Measurements from ENCODE around the gene MUC3A. TPM values are rescaled to one million over a fixed set of nuclear protein-coding genes. Genes with fewer than 3 reads are reported as not detected.

The MUC3A gene
- total and polyA plus RNA-seq, 2 of the 4 experiments (the other 2 are of a cell fraction), result 0.05 TPM; not detected in 1

DNA sequence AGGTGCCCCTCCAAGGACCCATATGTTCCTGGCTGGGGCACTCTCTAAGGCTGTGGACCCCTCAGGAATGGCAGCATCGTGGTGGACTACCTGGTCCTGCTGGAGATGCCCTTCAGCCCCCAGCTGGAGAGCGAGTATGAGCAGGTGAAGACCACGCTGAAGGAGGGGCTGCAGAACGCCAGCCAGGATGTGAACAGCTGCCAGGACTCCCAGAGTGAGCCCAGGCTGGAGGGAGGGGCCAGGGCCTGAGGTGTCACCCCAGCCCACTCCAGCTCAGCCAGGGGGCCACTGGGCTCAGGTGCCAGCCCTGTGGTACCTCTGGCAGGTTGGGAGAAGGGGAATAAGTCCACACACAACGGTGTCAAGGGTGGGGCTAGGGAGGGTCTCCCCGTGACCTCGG, 15.3 kb downstream of the MUC3A start:
- Histone ChIP-seq H4K91ac (ENCODE audit: insufficient read depth, low read depth, low read length) (no peak overlapping the region), H3K9me1 (ENCODE audit: insufficient read depth, low read length) (no peaks in the 10 kb centered on the region), H3K27ac (ENCODE audit: insufficient read depth, low read length) (no peak overlapping the region), H2BK5ac (ENCODE audit: low read depth, low read length, poor library complexity, severe bottlenecking) (no peak overlapping the region), H2BK120ac (ENCODE audit: low read depth, low read length) (no peak overlapping the region), H3K9ac (ENCODE audit: low read depth, low read length) (no peak overlapping the region), H2BK15ac (ENCODE audit: low read depth, low read length) (no peak overlapping the region), H2AK5ac (ENCODE audit: low read depth, low read length) (no peak overlapping the region), H3K79me1 (ENCODE audit: low read depth in 1 of 2, low read length in 2 of 2) (no peaks in the 10 kb centered on the region), H3K9me3 (ENCODE audit: control insufficient read depth, insufficient read depth, low read length) (no peaks in the 10 kb centered on the region; the same call in 1 of the 2 replicates), H2BK20ac (ENCODE audit: low read depth, low read length) (no peak overlapping the region), H3K4me1 (ENCODE audit: control insufficient read depth, insufficient read depth, low read length) (no peaks in the 10 kb centered on the region), H3K36me3 (ENCODE audit: control insufficient read depth, insufficient read depth, low read length) (no peaks in the 10 kb centered on the region), H3K4me2 (ENCODE audit: low read depth, low read length) (no peak overlapping the region), H3K23ac (ENCODE audit: low read depth, low read length) (no peak overlapping the region), H2AFZ (replicated peaks; ENCODE audit: low read length, poor library complexity) (peak overlapping the region; percentile 16), H3K4me3 (ENCODE audit: insufficient read depth, low read depth, low read length) (no peak overlapping the region), H3K18ac (ENCODE audit: low read depth, low read length) (no peak overlapping the region), H4K8ac (ENCODE audit: low read depth in 2 of 2, low read length in 2 of 2) (no peak overlapping the region), H3K27me3 (ENCODE audit: control insufficient read depth, insufficient read depth, low read length) (peaks cover 63% of the 10 kb centered on the region), H3K4ac (ENCODE audit: low read depth, low read length) (no peak overlapping the region), H3K14ac (replicated peaks; ENCODE audit: low read depth, low read length) (no peak overlapping the region), H2AK9ac (replicated peaks; ENCODE audit: low read depth, low read length, poor library complexity) (no peak overlapping the region), H4K20me1 (ENCODE audit: insufficient read depth, low read length) (no peaks in the 10 kb centered on the region; the same call in 1 of the 2 replicates), H4K5ac (ENCODE audit: low read depth, low read length) (no peak overlapping the region), H3K56ac (ENCODE audit: extremely low read depth, insufficient read depth, low read length) (no peak overlapping the region)
- dilution Hi-C loops (cut with HindIII; ENCODE audit: low sequenced_read_pairs, unreplicated experiment), result no loop called here
- intact Hi-C loops (cut with micrococcal nuclease), result no loop called here
- ATAC-seq (ENCODE audit: low read depth) (no peak), DNase-seq (no peak)
- TF ChIP-seq NFE2L2 (IDR thresholded peaks at IDR 0.05; ENCODE audit: low read depth, low read length) (no peak), FOS (IDR thresholded peaks at IDR 0.05; ENCODE audit: low read depth, low read length) (no peak)
- TF ChIP-seq, protein P1, sequence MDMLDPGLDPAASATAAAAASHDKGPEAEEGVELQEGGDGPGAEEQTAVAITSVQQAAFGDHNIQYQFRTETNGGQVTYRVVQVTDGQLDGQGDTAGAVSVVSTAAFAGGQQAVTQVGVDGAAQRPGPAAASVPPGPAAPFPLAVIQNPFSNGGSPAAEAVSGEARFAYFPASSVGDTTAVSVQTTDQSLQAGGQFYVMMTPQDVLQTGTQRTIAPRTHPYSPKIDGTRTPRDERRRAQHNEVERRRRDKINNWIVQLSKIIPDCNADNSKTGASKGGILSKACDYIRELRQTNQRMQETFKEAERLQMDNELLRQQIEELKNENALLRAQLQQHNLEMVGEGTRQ (IDR thresholded peaks at IDR 0.05; ENCODE audit: low read depth, low read length), result no peak
- WGBS, 2 experiments (ENCODE audit: extremely low coverage in 2 of 2, insufficient read length in 1 of 2), result 56% methylated on average over 6 of the region's 7 CpGs; no CpG with 5 or more reads in 1 of the 2 experiments
- in situ Hi-C loops (cut with MboI; ENCODE audit: low sequenced_read_pairs), result loop anchor here (5.0 to 25.0 kb wide), 2 partner anchors 98 to 498 kb away; no protein-coding TSS in a partner anchor
- ChIA-PET CTCF (no interaction called here), POLR2A (ENCODE audit: unreplicated experiment) (no interaction called here)
- BruUV-seq (replicated peaks), result no TSS peak
